Caki2 (cell line): ENCODE results near the gene ERAS. TPM values are rescaled to one million over a fixed set of nuclear protein-coding genes. Genes with fewer than 3 reads are reported as not detected.
A peak's percentile ranks its signal among the peaks of the same experiment; 100 is the strongest.
"Not testable (repeated sequence)": the region's sequence is repeated elsewhere in the genome, so short reads cannot be mapped to it uniquely, and the experiment has no call there.

Experiments
- DNase-seq: peaks from one replicate; pipeline ENCODE4 v3.0.0-alpha.2; 2015; ENCODE audit warnings: low read depth
- in situ Hi-C: cut with HindIII; loops from 2 replicates; pipeline ENCODE4 v1.10.0; 2016; ENCODE audit warnings: low sequenced_read_pairs, low pct_unique_long_range_greater_than_20kb, mixed read lengths
- total RNA-seq: library from RNA; depleted of rRNA; stranded (reverse); fragments of >200 nt; shearing (Covaris generic); gene quantifications from 2 replicates; pipeline ENCODE4 v1.2.3, GENCODE V29; 2014; ENCODE audit warnings: low replicate concordance

ERAS gene
- total RNA-seq, 1 experiment from 2014 or later: not detected

DNA sequence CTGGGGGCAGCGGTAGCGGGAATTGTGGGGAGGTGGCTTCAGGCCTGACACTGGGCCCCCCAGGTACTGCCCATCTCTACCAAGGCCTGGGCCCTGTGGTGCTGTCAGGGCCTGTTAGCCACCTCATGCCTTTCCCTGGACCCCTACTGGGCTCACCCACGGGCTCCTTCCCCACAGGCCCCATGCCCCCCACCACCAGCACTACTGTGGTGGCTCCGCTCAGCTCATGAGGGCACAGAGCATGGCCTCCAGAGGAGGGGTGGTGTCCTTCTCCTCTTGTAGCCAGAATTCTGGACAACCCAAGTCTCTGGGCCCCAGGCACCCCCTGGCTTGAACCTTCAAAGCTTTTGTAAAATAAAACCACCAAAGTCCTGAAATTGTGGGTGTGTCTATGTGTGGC is 32.4 kb upstream of the ERAS start:
- in situ Hi-C loops: no loop called here
- no peak for DNase-seq

GRCh38 chrX:48794340-48794910 is 31.9 kb upstream of the ERAS start:
- in situ Hi-C loops: no loop called here
- DNase-seq: no peak

DNA sequence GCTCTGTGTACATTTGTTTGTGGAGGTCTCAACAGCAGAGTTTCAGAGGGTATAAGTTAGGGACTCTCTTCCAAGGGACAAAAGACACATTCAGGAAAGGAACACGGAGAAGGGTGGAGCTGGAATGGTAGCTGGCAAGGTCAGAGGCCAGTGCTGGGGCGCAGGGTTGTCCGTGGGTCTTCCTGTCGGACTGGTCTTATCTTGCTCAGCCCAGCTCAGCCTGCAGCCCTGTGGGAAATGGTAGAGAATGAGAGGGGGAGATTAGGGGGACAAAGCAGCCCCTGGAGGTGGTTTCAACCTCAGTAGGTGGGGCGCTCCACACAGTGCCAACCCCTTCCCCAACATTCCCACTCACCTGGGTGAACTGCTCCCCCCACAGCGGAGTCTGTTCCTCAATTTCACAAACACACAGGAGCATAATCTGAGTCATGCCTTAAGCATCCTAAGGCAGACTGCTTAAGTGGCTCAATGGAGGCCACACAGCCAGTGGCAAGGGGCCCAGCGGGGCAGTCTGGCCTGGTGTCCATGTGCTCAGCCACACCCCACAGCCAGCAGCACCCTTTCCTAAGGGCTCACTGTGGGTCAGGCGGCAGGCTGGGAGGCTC is 31.3 kb upstream of the ERAS start:
- in situ Hi-C loops: no loop called here
- DNase-seq: peak; percentile 10

DNA sequence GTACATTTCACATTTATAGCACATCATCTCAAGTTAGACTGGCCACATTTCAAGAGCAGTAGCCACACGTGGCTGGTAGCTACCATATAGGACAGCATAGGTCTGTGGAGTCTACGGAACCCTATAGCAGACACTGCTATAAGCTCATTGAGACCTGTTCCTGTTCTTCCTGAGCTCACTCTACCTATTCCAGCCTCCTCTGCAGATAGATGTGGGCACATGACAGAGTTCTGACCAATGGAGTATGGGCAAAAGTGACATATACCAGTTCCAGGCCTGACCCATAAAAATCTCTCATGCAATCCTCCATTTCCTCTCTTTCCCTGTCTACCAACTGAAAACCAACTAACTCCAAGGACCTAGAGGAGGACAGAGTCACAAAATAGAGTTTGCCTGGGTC is 28.0 kb upstream of the ERAS start:
- no peak for DNase-seq
- in situ Hi-C loops: no loop called here

DNA sequence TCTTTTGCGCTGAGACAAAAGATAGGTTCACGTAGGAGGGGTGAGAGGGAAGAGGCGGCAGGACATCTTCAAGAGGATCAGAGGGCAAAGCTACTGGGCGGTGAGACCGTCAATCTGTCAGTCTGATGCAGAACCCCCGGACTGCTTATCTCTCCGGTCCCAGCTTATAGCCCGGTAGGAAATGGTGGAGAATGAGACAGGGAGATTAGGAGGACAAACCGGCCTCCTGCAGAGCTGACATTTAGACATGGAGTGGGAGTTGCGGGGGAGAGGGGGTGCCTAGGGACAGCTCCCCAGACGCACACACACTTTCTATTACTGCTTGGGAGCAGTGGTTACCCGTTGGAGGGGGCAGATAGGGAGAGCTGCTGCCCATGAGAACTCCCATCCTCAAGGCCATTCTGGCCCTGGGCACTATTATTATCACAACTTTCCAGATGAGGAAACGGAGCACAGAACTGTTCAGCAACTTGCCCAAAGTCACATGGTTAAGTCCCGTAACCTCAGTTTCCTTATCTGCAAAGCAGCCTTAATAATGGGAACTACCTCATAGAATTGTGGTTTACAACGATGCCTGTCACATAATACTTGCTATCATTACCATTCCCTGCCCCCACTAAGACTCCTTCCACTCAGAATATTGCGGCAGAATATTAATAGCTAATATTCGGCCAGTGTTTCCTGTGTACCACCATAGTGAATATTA is 25.6 kb upstream of the ERAS start:
- peak; percentile 3 for DNase-seq
- in situ Hi-C loops: no loop called here

- in situ Hi-C loops: no loop called here
- DNase-seq: peak; percentile 99
These were observed 24.8 kb upstream of the ERAS start, which contains the start of gene HDAC6 for GRCh38 chrX:48801280-48802088. TSS of gene HDAC6 (plus strand) at chrX:48802067. CDS start at chrX:48802693, 626 bp downstream.

GRCh38 chrX:48802089-48802904 is 24.0 kb upstream of the ERAS start:
- DNase-seq: peak; percentile 90

DNA sequence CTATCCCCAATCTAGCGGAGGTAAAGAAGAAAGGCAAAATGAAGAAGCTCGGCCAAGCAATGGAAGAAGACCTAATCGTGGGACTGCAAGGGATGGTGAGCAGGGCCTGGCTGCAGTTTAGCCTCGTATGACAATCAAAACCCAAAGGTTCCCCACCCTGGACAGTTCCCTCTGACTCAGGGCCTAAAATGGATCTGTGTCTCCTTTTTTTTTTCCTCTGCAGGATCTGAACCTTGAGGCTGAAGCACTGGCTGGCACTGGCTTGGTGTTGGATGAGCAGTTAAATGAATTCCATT is 23.5 kb upstream of the ERAS start:
- in situ Hi-C loops: no loop called here
- DNase-seq: no peak

More at GRCh38 chrX:48802089-48802904, 24.0 kb upstream of the ERAS start:
- in situ Hi-C loops: no loop called here

DNA sequence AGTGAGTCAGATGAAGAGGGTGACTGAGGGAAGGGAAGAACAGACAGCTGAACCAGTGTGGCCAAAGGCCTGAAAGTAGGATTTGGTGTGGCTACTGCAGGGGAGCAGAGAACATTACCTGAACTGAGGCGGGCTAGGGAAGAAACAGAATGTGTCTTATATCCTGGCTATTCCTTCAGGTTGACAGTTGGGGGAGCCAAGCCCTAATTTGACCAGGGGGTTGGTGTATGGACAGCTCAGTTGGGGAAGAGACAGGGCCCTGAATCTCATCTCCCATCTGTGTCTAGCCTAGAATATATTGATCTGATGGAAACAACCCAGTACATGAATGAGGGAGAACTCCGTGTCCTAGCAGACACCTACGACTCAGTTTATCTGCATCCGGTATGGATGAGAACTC is 20.2 kb upstream of the ERAS start:
- no peak for DNase-seq
- in situ Hi-C loops: no loop called here

DNA sequence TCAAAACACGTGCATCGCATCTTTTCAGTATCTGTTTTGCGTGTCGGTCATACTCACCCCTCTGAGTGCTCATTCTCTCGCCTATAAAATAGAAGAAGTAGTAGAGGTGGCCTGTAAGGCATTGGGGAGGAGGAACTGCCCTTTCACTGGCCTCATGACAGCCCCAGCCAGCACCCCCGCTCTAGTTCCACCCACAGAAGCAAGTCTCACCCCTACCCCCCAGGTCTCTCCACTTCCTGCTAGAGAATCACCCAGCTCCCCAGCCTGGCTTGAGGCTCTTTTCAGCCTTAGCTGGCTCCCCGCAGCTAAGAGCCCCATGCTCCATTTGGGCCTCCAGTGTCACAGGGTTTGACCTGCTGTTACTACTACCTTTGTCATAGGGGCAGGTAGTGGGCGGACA is 12.7 kb upstream of the ERAS start:
- in situ Hi-C loops: no loop called here
- no peak for DNase-seq

- in situ Hi-C loops: no loop called here
These were observed 11.6 kb upstream of the ERAS start for GRCh38 chrX:48814722-48815121.

DNA sequence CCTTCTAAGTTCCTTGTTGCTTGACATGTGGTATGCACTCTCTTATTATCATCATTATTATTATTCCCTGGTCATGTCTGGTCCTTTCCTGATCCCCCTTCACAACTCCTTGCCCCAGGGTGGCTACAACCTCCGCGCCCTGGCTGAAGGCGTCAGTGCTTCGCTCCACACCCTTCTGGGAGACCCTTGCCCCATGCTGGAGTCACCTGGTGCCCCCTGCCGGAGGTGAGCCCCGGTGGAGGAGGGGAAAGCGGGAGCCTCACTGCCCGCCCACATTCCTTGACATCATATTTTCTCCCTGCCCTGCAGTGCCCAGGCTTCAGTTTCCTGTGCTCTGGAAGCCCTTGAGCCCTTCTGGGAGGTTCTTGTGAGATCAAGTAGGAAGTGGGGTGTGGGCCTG is 11.0 kb upstream of the ERAS start:
- in situ Hi-C loops: no loop called here
- no peak for DNase-seq

More at GRCh38 chrX:48814722-48815121, 11.6 kb upstream of the ERAS start:
- DNase-seq: no peak

DNA sequence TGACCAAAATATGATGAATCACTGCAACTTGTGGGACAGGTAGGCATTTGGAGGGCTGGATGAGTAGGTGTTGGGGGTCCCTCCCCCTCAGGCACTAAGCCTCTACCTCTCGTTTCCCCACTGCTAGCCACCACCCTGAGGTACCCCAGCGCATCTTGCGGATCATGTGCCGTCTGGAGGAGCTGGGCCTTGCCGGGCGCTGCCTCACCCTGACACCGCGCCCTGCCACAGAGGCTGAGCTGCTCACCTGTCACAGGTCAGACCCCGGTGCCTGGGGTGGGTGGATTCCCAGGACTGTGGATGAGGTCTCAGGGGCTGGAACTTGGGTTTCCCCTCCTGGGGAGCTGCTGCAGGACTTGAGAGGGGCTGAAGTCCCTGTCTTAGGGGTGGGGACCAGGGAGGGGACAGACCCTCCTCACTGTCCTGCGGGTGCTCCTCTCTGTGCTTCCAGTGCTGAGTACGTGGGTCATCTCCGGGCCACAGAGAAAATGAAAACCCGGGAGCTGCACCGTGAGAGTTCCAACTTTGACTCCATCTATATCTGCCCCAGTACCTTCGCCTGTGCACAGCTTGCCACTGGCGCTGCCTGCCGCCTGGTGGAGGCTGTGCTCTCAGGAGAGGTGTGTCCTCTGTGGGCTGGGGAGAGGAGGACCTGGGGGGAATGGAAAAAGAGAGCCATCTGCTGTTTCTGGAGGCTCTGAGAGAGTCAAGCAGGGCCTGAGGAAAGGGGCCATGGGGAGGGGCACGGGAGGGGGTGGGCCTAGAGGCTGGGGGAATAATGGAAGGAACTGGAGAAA is 10.1 kb upstream of the ERAS start:
- in situ Hi-C loops: no loop called here
- DNase-seq: no peak

- DNase-seq: no peak
- in situ Hi-C loops: no loop called here
These were observed 8.2 kb upstream of the ERAS start for GRCh38 chrX:48818098-48818497.

- no peak for DNase-seq
- in situ Hi-C loops: no loop called here
These were observed 7.4 kb upstream of the ERAS start for GRCh38 chrX:48818866-48819265.

- DNase-seq, in situ Hi-C loops: not testable (repeated sequence)
These were observed 6.9 kb upstream of the ERAS start for GRCh38 chrX:48819394-48819793.

GRCh38 chrX:48823053-48823452 is 3.3 kb upstream of the ERAS start:
- in situ Hi-C loops: no loop called here
- DNase-seq: no peak

GRCh38 chrX:48824066-48824465 is 2.2 kb upstream of the ERAS start:
- in situ Hi-C loops: no loop called here
- no peak for DNase-seq
